HEK293 (cell line): ENCODE measurements around the gene FCGR3A.

Experiments
- CTCF ChIA-PET: fragments of 350-600 bp; formaldehyde crosslinking; extraction: SDS; loops from one replicate; lab custom pipeline; 2021; ENCODE audit warnings: antibody characterized with exemption; lab: Yijun Ruan, JAX
- POLR2A ChIA-PET: fragments of 300-600 bp; formaldehyde crosslinking; extraction: SDS; loops from one replicate; lab custom pipeline; 2020; ENCODE audit warnings: antibody characterized with exemption, inconsistent platforms; lab: Yijun Ruan, JAX
- H3K27ac ChIP-seq: fragments of 200-500 bp; sonication (Bioruptor generic); 2 replicates; pipeline ENCODE4 v1.5.1; 2014; ENCODE audit warnings: low read depth, low read length, control low read depth, inconsistent platforms; ENCODE audit errors: extremely low read depth
- H3K36me3 ChIP-seq, 2 experiments: fragments of 200-500 bp in 1 of 2; sonication (Bioruptor generic) in 1 of 2; 1 replicate in 1 of 2; 2 replicates in 1 of 2; pipeline ENCODE4 v1.5.1; 2014 to 2017; ENCODE audit warnings: inconsistent platforms in 2 of 2, low read length in 2 of 2; ENCODE audit not compliant: control insufficient read depth in 2 of 2, insufficient read depth in 1 of 2
- H3K4me1 ChIP-seq: fragments of 200-500 bp; sonication (Bioruptor generic); 2 replicates; pipeline ENCODE4 v1.5.1; 2014; ENCODE audit warnings: mild to moderate bottlenecking, low read length, inconsistent platforms; ENCODE audit not compliant: control insufficient read depth, insufficient read depth
- H3K4me3 ChIP-seq: 2 replicates; pipeline ENCODE4 v1.5.1; 2011; ENCODE audit warnings: low read depth, mild to moderate bottlenecking, control low read depth, low read length, moderate library complexity
- H3K9me3 ChIP-seq: fragments of 200-500 bp; sonication (Bioruptor generic); 2 replicates; pipeline ENCODE4 v1.5.1; 2014; ENCODE audit warnings: low read depth, low read length, inconsistent platforms; ENCODE audit not compliant: control insufficient read depth, insufficient read depth
- HIC1 ChIP-seq: fragments of 450-650 bp; formaldehyde crosslinking; IDR thresholded peaks from 2 replicates; pipeline ENCODE4 v1.5.1; 2016; ENCODE audit warnings: missing biosample characterization, missing genetic modification characterization
- MZF1 ChIP-seq: fragments of 450-650 bp; formaldehyde crosslinking; IDR thresholded peaks from 2 replicates; pipeline ENCODE4 v1.5.1; 2017; ENCODE audit warnings: missing biosample characterization, missing genetic modification characterization, borderline replicate concordance
- ZBTB21 ChIP-seq: fragments of 450-650 bp; formaldehyde crosslinking; IDR thresholded peaks from 2 replicates; pipeline ENCODE4 v1.5.1; 2017; ENCODE audit warnings: missing biosample characterization, missing genetic modification characterization
- ZNF114 ChIP-seq: fragments of 450-650 bp; formaldehyde crosslinking; IDR thresholded peaks from 2 replicates; pipeline ENCODE4 v1.5.0; 2017; ENCODE audit warnings: missing biosample characterization, missing genetic modification characterization
- ZNF146 ChIP-seq: fragments of 450-650 bp; formaldehyde crosslinking; IDR thresholded peaks from 2 replicates; pipeline ENCODE4 v1.5.1; 2016; ENCODE audit warnings: missing biosample characterization, missing genetic modification characterization
- ZNF18 ChIP-seq: fragments of 450-650 bp; formaldehyde crosslinking; IDR thresholded peaks from 2 replicates; pipeline ENCODE4 v1.5.1; 2016; ENCODE audit warnings: missing biosample characterization, missing genetic modification characterization
- ZNF19 ChIP-seq: fragments of 450-650 bp; formaldehyde crosslinking; IDR thresholded peaks from 2 replicates; pipeline ENCODE4; 2016; ENCODE audit warnings: missing biosample characterization, missing genetic modification characterization, low read depth
- ZNF202 ChIP-seq: fragments of 450-650 bp; formaldehyde crosslinking; IDR thresholded peaks from 2 replicates; pipeline ENCODE4 v1.5.1; 2016; ENCODE audit warnings: missing biosample characterization, missing genetic modification characterization, borderline replicate concordance
- ZNF274 ChIP-seq, 2 experiments: fragments of 200-500 bp in 1 of 2; fragments of 450-650 bp in 1 of 2; sonication (Bioruptor generic) in 1 of 2; formaldehyde crosslinking in 1 of 2; IDR thresholded peaks; 2 replicates each; pipeline versions ENCODE4 v1.5.1 to v1.6.1; 2014 to 2016; ENCODE audit warnings: borderline replicate concordance in 1 of 2, inconsistent platforms in 1 of 2, low read length in 1 of 2, missing biosample characterization in 1 of 2, missing genetic modification characterization in 1 of 2
- ZNF426 ChIP-seq: fragments of 450-650 bp; formaldehyde crosslinking; IDR thresholded peaks from 2 replicates; pipeline ENCODE4 v1.5.1; 2017; ENCODE audit warnings: missing biosample characterization, missing genetic modification characterization, mild to moderate bottlenecking, inconsistent platforms, moderate library complexity
- ZNF501 ChIP-seq: fragments of 450-650 bp; formaldehyde crosslinking; IDR thresholded peaks from 2 replicates; pipeline ENCODE4 v1.5.1; 2016; ENCODE audit warnings: missing biosample characterization, missing genetic modification characterization
- ZNF571 ChIP-seq: fragments of 450-650 bp; formaldehyde crosslinking; IDR thresholded peaks from 2 replicates; pipeline ENCODE4 v1.5.0; 2017; ENCODE audit warnings: missing biosample characterization, missing genetic modification characterization
- ZNF596 ChIP-seq: fragments of 450-650 bp; IDR thresholded peaks from 2 replicates; pipeline ENCODE4 v1.5.0; 2018; ENCODE audit warnings: missing biosample characterization, mild to moderate bottlenecking, missing genetic modification characterization, moderate library complexity
- ZNF621 ChIP-seq: fragments of 450-650 bp; formaldehyde crosslinking; IDR thresholded peaks from 2 replicates; pipeline ENCODE4 v1.5.1; 2017; ENCODE audit warnings: missing biosample characterization, missing genetic modification characterization
- ZXDB ChIP-seq: fragments of 450-650 bp; formaldehyde crosslinking; IDR thresholded peaks from 2 replicates; pipeline ENCODE4 v1.5.1; 2016; ENCODE audit warnings: missing biosample characterization, missing genetic modification characterization
- TF ChIP-seq, protein P1 (sequence below): fragments of 450-650 bp; formaldehyde crosslinking; IDR thresholded peaks from 2 replicates; pipeline ENCODE4 v1.5.1; 2016; ENCODE audit warnings: missing biosample characterization, missing genetic modification characterization
- TF ChIP-seq, protein P2 (sequence below): fragments of 450-650 bp; formaldehyde crosslinking; IDR thresholded peaks from 2 replicates; pipeline ENCODE4 v1.5.1; 2016; ENCODE audit warnings: missing biosample characterization, missing genetic modification characterization
- TF ChIP-seq, protein P3 (sequence below): fragments of 450-650 bp; formaldehyde crosslinking; IDR thresholded peaks from 2 replicates; pipeline ENCODE4 v1.5.1; 2017; ENCODE audit warnings: missing biosample characterization, mild to moderate bottlenecking, missing genetic modification characterization, moderate library complexity

FCGR3A gene

DNA sequence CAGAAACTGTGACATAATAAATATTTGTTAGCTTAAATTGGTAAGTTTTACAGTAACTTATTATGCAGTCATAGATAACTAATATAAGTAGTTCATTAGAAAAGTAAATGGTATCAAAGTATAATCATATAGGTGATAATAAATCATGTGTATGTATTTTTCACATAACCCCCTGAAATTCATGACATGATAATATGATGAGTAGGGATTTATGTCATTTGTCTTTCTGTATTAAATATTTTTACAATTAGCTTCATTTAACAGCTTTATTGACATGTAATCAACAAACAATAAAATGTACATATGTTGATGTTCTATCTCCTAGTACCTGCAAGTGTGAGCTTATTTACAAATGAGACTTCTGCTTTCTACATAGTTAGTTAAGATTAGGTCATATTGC is 54.1 kb downstream of the FCGR3A start:
- POLR2A ChIA-PET = no interaction called here
- Histone ChIP-seq H3K4me3 (no peak overlapping the region), H3K9me3 (no peaks in the 10 kb centered on the region)
- TF ChIP-seq, protein P1, sequence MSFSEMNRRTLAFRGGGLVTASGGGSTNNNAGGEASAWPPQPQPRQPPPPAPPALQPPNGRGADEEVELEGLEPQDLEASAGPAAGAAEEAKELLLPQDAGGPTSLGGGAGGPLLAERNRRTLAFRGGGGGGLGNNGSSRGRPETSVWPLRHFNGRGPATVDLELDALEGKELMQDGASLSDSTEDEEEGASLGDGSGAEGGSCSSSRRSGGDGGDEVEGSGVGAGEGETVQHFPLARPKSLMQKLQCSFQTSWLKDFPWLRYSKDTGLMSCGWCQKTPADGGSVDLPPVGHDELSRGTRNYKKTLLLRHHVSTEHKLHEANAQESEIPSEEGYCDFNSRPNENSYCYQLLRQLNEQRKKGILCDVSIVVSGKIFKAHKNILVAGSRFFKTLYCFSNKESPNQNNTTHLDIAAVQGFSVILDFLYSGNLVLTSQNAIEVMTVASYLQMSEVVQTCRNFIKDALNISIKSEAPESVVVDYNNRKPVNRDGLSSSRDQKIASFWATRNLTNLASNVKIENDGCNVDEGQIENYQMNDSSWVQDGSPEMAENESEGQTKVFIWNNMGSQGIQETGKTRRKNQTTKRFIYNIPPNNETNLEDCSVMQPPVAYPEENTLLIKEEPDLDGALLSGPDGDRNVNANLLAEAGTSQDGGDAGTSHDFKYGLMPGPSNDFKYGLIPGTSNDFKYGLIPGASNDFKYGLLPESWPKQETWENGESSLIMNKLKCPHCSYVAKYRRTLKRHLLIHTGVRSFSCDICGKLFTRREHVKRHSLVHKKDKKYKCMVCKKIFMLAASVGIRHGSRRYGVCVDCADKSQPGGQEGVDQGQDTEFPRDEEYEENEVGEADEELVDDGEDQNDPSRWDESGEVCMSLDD (tag by site-specific recombination) = no peak
- TF ChIP-seq ZNF274 (IDR thresholded peaks at IDR 0.05; ENCODE audit: low read length) (no peak), ZNF274 (tag by site-specific recombination; IDR thresholded peaks at IDR 0.05; ENCODE audit: borderline replicate concordance) (no peak), ZXDB (tag by site-specific recombination) (no peak), ZNF146 (tag by site-specific recombination) (no peak), ZNF426 (tag by site-specific recombination) (no peak), ZBTB21 (tag by site-specific recombination) (no peak), HIC1 (tag by site-specific recombination) (no peak), MZF1 (tag by site-specific recombination) (no peak), ZNF202 (tag by site-specific recombination) (no peak), ZNF621 (tag by site-specific recombination) (no peak), ZNF114 (no peak), ZNF571 (tag by site-specific recombination) (no peak), ZNF18 (tag by site-specific recombination) (no peak), ZNF501 (tag by site-specific recombination) (no peak), ZNF596 (tag by site-specific recombination) (no peak), ZNF19 (tag by site-specific recombination) (no peak)
- TF ChIP-seq, protein P2, sequence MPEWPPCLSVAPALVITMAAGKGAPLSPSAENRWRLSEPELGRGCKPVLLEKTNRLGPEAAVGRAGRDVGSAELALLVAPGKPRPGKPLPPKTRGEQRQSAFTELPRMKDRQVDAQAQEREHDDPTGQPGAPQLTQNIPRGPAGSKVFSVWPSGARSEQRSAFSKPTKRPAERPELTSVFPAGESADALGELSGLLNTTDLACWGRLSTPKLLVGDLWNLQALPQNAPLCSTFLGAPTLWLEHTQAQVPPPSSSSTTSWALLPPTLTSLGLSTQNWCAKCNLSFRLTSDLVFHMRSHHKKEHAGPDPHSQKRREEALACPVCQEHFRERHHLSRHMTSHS (tag by site-specific recombination) = no peak
- TF ChIP-seq, protein P3, sequence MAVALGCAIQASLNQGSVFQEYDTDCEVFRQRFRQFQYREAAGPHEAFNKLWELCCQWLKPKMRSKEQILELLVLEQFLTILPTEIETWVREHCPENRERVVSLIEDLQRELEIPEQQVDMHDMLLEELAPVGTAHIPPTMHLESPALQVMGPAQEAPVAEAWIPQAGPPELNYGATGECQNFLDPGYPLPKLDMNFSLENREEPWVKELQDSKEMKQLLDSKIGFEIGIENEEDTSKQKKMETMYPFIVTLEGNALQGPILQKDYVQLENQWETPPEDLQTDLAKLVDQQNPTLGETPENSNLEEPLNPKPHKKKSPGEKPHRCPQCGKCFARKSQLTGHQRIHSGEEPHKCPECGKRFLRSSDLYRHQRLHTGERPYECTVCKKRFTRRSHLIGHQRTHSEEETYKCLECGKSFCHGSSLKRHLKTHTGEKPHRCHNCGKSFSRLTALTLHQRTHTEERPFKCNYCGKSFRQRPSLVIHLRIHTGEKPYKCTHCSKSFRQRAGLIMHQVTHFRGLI (tag by site-specific recombination) = no peak
- TF ChIP-seq, all 188 proteins: peak for 0
- H3K27ac ChIP-seq = no peak overlapping the region
- peaks cover 8% of the 10 kb centered on the region for H3K4me1 ChIP-seq
- no peaks in the 10 kb centered on the region for H3K36me3 ChIP-seq
- CTCF ChIA-PET = interaction anchor here (1.6 to 1.8 kb wide), 2 partner anchors 13 to 246 kb away, joined by 4 to 5 read pairs; no protein-coding TSS in a partner anchor
